ENCODE measurements around the gene ZNF682. TPM values are rescaled to one million over a fixed set of nuclear protein-coding genes. Genes with fewer than 3 reads are reported as not detected.
"Not testable (repeated sequence)": the region's sequence is repeated elsewhere in the genome, so short reads cannot be mapped to it uniquely, and the experiment has no call there.

Gene ZNF682
- total RNA-seq, 8 experiments from 2014 or later, result 1.0 to 14.7 (median 12.2) TPM; not detected in 1

DNA sequence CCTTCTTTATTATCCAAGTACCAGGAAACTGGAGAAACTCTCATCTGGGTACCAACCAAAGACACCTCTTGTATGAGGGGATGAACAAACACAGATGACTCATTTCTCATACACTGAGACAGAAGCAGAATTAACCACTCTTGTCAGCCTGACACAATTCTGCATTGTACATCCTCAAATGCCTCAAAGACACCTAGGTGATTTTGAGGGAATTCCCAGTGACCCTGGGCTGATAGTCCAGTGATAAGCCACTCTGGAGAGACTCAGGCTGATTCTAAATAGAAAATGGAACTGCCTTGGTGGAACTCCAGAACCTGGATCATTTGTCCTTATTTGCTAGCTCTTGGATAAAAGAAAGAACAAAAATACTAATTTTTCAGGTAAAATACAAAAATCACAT is 19.4 kb upstream of the ZNF682 start:
- H3K27ac ChIP-seq; ATAC-seq (replicated peaks in 6 of 8); H3K4me1 ChIP-seq (replicated peaks in 1 of 2); H3K4me3 ChIP-seq; in situ Hi-C loops (cut with MboI; ENCODE audit: low pct_unique_long_range_greater_than_20kb in 2 of 9, low sequenced_read_pairs in 9 of 9, unreplicated experiment in 9 of 9): not testable (repeated sequence)

DNA sequence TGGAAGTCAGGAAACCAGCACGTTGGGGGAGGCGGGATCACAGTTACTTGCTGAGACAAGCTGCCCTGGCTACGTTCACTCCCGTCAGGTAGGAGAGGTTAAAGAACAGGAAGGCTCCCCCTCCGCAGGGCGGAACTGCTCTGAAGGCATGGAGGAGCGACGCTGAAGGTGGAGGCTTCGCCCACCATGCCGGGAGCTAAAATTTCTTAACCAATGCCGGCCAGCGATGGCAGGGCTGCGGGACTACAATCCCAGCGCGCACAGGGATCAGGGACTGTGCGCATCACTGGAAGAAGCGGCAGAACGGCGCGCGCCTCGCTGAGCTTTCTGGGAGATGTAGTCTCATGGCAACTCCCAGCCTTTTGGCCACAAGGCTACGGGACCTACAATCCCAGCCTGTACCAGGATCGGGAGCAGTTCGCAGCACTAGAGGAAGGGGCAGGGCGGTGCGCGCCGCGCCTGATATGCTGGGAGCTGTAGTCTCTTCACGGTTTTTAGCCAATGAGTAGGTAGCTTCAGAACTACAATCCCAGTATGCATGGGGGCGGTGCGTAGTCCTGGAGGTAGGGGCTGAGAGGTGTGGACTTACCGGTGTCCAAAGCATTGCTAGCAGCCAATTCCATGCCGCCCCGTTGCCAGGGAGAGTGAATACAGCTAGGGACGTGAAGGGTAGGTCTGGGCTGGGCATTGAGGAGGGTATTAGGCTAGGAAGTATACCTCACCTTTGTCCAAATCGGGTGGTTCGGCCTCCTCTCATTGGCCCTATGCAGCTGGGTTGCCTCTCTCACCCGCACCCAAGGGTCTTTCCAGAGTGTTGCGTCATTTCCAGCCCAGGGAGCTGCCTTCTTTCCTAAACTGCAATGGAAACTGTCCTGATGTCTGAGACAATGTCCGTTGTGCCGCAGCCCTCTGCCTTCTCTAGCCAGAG is 12.8 kb upstream of the ZNF682 start:
- peak; percentile 91 to 99 (median 98) for ATAC-seq (replicated peaks in 6 of 8)
- in situ Hi-C loops (cut with MboI; ENCODE audit: low pct_unique_long_range_greater_than_20kb in 2 of 9, low sequenced_read_pairs in 9 of 9, unreplicated experiment in 9 of 9), result no loop called here
- WGBS, 10 experiments, result 0 to 23% (median 0%) methylated on average over 1 to 14 of the region's 43 CpGs; no CpG with 5 or more reads in 1 of the 10 experiments

DNA sequence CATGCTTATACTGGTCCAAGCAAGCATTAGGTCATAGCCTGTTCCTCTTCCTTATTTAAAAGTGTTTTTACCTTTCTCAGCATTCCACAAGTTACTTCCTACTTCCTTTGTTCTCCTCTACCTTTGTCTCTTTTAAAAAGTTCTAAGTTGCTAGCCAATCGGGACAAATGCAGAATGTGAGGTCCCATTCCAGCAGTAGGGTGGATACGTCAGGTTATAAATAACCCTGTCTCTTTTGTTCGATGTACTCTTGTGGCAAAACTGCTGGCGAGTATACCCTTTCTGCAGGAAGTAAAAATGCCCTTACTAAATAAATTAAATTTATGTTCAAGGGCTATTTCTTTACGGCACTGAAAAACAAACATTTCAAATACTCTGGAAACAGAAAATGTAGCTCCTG is 6.4 kb upstream of the ZNF682 start:
- H3K4me1 ChIP-seq (replicated peaks in 1 of 2); in situ Hi-C loops (cut with MboI; ENCODE audit: low pct_unique_long_range_greater_than_20kb in 2 of 9, low sequenced_read_pairs in 9 of 9, unreplicated experiment in 9 of 9); ATAC-seq (replicated peaks in 6 of 8); H3K27ac ChIP-seq; H3K4me3 ChIP-seq: not testable (repeated sequence)
- 17 to 100% (median 65%) methylated on average over 1 to 5 of the region's 5 CpGs for WGBS, 10 experiments

More for the DNA sequence above, 12.8 kb upstream of the ZNF682 start:
- peaks cover 4 to 5% of the 10 kb centered on the region in 2 donors for H3K4me1 ChIP-seq (replicated peaks in 1 of 2)
- H3K4me3 ChIP-seq, result peak overlapping the region; percentile 54 to 78 (median 65)
- peak overlapping the region; percentile 71 to 85 for H3K27ac ChIP-seq

DNA sequence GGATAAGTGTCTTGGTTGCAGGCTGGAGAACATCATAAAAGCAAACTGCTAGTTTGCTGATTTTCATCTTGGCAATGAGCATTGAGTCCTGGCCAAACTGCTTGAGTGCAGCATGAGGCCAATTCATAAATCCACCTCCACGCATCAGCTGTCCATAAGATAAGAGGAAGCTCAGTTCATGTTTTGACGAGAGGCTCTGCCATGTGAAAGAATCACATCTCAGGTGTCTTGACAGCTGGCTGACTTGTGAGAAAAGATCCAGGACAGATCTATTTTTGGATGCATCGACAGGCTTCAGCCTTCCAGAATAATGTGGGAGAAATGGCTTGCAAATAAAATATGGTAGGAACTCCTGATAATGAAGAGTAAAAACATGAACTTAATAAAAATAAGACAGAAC is 5.4 kb upstream of the ZNF682 start:
- Histone ChIP-seq H3K27ac (no peak overlapping the region), H3K4me3 (no peak overlapping the region), H3K4me1 (replicated peaks in 1 of 2) (peaks cover 0 to 3% of the 10 kb centered on the region in 2 donors)
- in situ Hi-C loops (cut with MboI; ENCODE audit: low pct_unique_long_range_greater_than_20kb in 2 of 9, low sequenced_read_pairs in 9 of 9, unreplicated experiment in 9 of 9), result no loop called here
- 20 to 88% (median 59%) methylated on average over 1 to 3 of the region's 3 CpGs for WGBS, 10 experiments
- no peak for ATAC-seq (replicated peaks in 6 of 8)

DNA sequence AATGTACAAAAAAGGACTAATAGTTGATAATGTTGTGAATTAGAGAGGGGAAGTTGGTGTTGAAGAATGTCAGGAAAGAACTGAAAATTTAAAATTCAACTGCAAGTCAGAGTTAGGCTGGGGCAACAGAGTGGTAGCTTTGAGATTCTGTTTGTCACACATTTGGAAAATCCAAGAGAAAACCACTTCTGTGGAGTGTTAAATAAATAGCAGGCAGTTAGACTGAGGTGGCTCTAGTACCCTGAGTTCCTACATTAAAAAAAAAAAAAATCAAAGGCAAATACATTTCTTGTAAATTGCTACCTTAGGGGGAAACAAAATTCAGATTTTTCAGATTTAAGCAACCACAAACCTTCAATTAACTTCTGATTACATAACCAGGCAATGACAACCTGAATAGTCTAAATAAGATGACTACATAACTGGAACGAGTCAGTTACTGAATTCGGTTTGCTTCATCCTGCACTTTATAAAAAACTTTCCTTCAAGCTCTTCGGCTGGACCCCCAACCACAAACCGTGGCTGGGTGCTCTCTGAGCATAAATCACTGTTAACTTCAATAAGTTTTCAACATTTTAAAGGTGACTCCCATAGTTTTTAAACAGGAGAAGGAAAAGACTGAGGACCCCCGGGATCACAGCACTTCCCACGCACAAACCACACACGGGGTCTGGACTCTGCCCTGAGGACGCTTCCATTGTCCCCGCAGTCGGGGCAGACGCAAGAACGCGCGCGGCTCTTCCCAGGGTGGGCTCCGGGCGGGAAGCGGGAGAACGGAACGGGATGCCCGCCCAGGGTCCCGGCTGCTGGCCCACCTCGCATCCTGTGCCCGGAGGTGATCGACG is 725 bp downstream of the ZNF682 start:
- H3K27ac ChIP-seq, result peak overlapping the region; percentile 84 to 94
- in situ Hi-C loops (cut with MboI; ENCODE audit: low pct_unique_long_range_greater_than_20kb in 2 of 9, low sequenced_read_pairs in 9 of 9, unreplicated experiment in 9 of 9), result no loop called here

GRCh38 chr19:20035935-20036334 is 3.4 kb downstream of the ZNF682 start:
- peaks cover 10 to 17% of the 10 kb centered on the region in 2 donors for H3K4me1 ChIP-seq (replicated peaks in 1 of 2)
- ATAC-seq (replicated peaks in 6 of 8), result no peak
- in situ Hi-C loops (cut with MboI; ENCODE audit: low pct_unique_long_range_greater_than_20kb in 2 of 9, low sequenced_read_pairs in 9 of 9, unreplicated experiment in 9 of 9), result no loop called here
- no peak overlapping the region for H3K27ac ChIP-seq
- WGBS, 10 experiments, result 0 to 100% (median 90%) methylated on average over 1 to 4 of the region's 5 CpGs
- no peak overlapping the region for H3K4me3 ChIP-seq

More for the DNA sequence above, 725 bp downstream of the ZNF682 start:
- peak overlapping the region; percentile 65 to 93 (median 87) for H3K4me3 ChIP-seq
- peaks cover 10 to 17% of the 10 kb centered on the region in 2 donors for H3K4me1 ChIP-seq (replicated peaks in 1 of 2)
- 0 to 4% (median 0%) methylated on average over 1 to 12 of the region's 26 CpGs for WGBS, 10 experiments
- ATAC-seq (replicated peaks in 6 of 8), result peak in 2 of 8 experiments; percentile 30 to 31

GRCh38 chr19:20028611-20029010 is 10.7 kb downstream of the ZNF682 start:
- no peak for ATAC-seq (replicated peaks in 6 of 8)
- in situ Hi-C loops (cut with MboI; ENCODE audit: low pct_unique_long_range_greater_than_20kb in 2 of 9, low sequenced_read_pairs in 9 of 9, unreplicated experiment in 9 of 9), result no loop called here
- Histone ChIP-seq H3K27ac (no peak overlapping the region), H3K4me1 (replicated peaks in 1 of 2) (no peaks in the 10 kb centered on the region), H3K4me3 (no peak overlapping the region)
- 80 to 100% (median 100%) methylated on average over 1 to 6 of the region's 6 CpGs; no CpG with 5 or more reads in 1 of the 10 experiments for WGBS, 10 experiments

- Histone ChIP-seq H3K4me3 (no peak overlapping the region), H3K4me1 (replicated peaks in 1 of 2) (no peaks in the 10 kb centered on the region), H3K27ac (no peak overlapping the region)
- 40 to 100% (median 90%) methylated on average over 1 to 2 of the region's 2 CpGs; no CpG with 5 or more reads in 1 of the 10 experiments for WGBS, 10 experiments
- no peak for ATAC-seq (replicated peaks in 6 of 8)
- in situ Hi-C loops (cut with MboI; ENCODE audit: low pct_unique_long_range_greater_than_20kb in 2 of 9, low sequenced_read_pairs in 9 of 9, unreplicated experiment in 9 of 9), result loop anchor here in 1 of 9 experiments (25.0 kb wide), 1 partner anchor 282 kb away; no protein-coding TSS in a partner anchor
Measured at GRCh38 chr19:20005741-20006140, 33.6 kb downstream of the ZNF682 start.

- Histone ChIP-seq H3K27ac (no peak overlapping the region), H3K4me1 (replicated peaks in 1 of 2) (no peaks in the 10 kb centered on the region), H3K4me3 (no peak overlapping the region)
- in situ Hi-C loops (cut with MboI; ENCODE audit: low pct_unique_long_range_greater_than_20kb in 2 of 9, low sequenced_read_pairs in 9 of 9, unreplicated experiment in 9 of 9), result no loop called here
- peak in 1 of 8 experiments; percentile 34 for ATAC-seq (replicated peaks in 6 of 8)
- WGBS, 10 experiments, result 0 to 100% (median 64%) methylated on average over 1 to 7 of the region's 7 CpGs; no CpG with 5 or more reads in 1 of the 10 experiments
Measured at GRCh38 chr19:19997656-19998268, 41.5 kb downstream of the ZNF682 start.

DNA sequence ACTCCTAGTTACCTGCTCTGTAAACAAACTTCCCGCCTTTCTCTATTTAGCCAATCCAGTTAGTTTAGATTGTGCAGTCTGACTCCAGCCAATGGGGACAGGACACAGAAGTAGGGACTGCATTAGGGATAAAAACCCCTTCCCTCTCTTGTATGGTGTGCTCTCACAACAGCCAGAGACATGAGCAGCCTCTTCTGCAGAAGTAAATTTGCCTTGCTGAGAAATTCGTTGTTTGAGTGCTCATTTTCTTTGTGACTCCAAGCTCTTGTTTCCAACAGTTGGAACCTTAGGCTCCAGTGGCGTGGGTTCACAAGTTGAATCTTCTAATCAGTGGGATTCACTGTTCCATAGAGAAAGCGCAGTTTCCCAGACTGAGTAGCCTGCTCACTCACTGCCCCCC is 72.4 kb downstream of the ZNF682 start:
- in situ Hi-C loops (cut with MboI; ENCODE audit: low pct_unique_long_range_greater_than_20kb in 2 of 9, low sequenced_read_pairs in 9 of 9, unreplicated experiment in 9 of 9), result no loop called here
- ATAC-seq (replicated peaks in 6 of 8), result no peak
- H3K4me3 ChIP-seq, result no peak overlapping the region
- no peak overlapping the region for H3K27ac ChIP-seq
- no peaks in the 10 kb centered on the region for H3K4me1 ChIP-seq (replicated peaks in 1 of 2)
- WGBS, 10 experiments, result 0 to 90% (median 38%) methylated on average over 1 to 4 of the region's 4 CpGs; no CpG with 5 or more reads in 2 of the 10 experiments

- H3K27ac ChIP-seq; ATAC-seq (replicated peaks in 6 of 8); H3K4me3 ChIP-seq; H3K4me1 ChIP-seq (replicated peaks in 1 of 2); in situ Hi-C loops (cut with MboI; ENCODE audit: low pct_unique_long_range_greater_than_20kb in 2 of 9, low sequenced_read_pairs in 9 of 9, unreplicated experiment in 9 of 9): not testable (repeated sequence)
- 80% methylated on average over 1 of the region's 3 CpGs; no CpG with 5 or more reads in 9 of the 10 experiments for WGBS, 10 experiments
Measured at GRCh38 chr19:19966126-19966525, 73.2 kb downstream of the ZNF682 start.

DNA sequence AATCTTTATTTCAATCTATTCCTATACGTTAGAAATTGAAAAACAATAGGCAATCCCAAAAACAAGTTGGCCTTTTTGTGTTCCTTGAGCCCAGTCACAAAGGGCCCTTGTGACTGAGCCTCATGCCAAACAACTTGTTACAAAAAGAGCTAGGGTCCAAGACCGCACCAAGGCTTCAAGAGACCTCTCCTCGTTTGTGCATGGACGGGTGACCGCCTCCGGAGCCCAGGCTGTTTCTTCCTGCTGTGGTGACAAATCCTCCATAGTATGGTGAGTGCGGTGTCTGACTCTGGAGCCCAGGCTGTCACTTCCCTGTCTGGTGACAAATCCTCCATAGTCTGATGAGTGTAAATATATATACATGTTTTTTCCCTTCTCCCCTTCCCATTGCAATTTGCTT is 74.9 kb downstream of the ZNF682 start:
- no peak for ATAC-seq (replicated peaks in 6 of 8)
- in situ Hi-C loops (cut with MboI; ENCODE audit: low pct_unique_long_range_greater_than_20kb in 2 of 9, low sequenced_read_pairs in 9 of 9, unreplicated experiment in 9 of 9), result no loop called here
- 0 to 90% (median 50%) methylated on average over 1 to 6 of the region's 7 CpGs; no CpG with 5 or more reads in 1 of the 10 experiments for WGBS, 10 experiments
- Histone ChIP-seq H3K4me1 (replicated peaks in 1 of 2) (no peaks in the 10 kb centered on the region), H3K27ac (no peak overlapping the region), H3K4me3 (no peak overlapping the region)

Data from motor neuron (in vitro differentiated cells).